Measurements from ENCODE around the gene CNKSR2. TPM values are rescaled to one million over a fixed set of nuclear protein-coding genes. Genes with fewer than 3 reads are reported as not detected.

The CNKSR2 gene
- total and polyA plus RNA-seq, 2 experiments from 2014 or later: 1.5 to 10.3 TPM

DNA sequence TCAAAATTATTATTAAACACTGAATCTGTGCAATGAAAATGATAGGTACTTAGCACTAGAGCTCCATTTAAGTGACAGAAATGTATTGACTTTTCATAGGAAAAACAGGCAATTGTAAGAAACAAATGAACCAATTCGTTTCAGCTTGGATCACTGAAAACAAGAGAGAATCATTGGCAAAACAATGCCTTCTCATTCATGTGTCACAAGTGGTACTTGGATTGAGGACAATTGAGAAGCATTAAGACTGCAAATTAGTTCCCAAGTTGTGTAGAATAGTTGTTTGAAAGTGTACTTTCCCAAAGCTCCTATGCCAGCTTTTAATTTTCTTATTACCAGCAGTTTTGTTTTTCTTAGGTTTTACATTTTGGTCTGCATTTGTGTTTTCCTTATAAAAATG lies 20.6 kb downstream of the CNKSR2 start:
- Histone ChIP-seq H3K4me3 (no peak overlapping the region), H3K9me3 (ENCODE audit: low read depth) (no peaks in the 10 kb centered on the region), H3K79me2 (no peaks in the 10 kb centered on the region), H3K9me2 (replicated peaks; ENCODE audit: insufficient read depth) (no peaks in the 10 kb centered on the region), H3K4me2 (no peak overlapping the region), H3K36me3 (replicated peaks; ENCODE audit: insufficient read depth, low read depth) (no peaks in the 10 kb centered on the region), H2AFZ (no peak overlapping the region), H3K4me1 (ENCODE audit: insufficient read depth) (no peaks in the 10 kb centered on the region), H3K27me3 (no peaks in the 10 kb centered on the region), H4K20me1 (ENCODE audit: insufficient read depth, poor library complexity, severe bottlenecking) (no peaks in the 10 kb centered on the region), H3K27ac (no peak overlapping the region)
- no peak for TF ChIP-seq EZH2phosphoT487 (IDR thresholded peaks at IDR 0.05; ENCODE audit: low read depth, severe bottlenecking, unreplicated experiment)
- TF ChIP-seq EZH2 (IDR thresholded peaks at IDR 0.05; ENCODE audit: borderline replicate concordance): no peak
- TF ChIP-seq, protein P1, sequence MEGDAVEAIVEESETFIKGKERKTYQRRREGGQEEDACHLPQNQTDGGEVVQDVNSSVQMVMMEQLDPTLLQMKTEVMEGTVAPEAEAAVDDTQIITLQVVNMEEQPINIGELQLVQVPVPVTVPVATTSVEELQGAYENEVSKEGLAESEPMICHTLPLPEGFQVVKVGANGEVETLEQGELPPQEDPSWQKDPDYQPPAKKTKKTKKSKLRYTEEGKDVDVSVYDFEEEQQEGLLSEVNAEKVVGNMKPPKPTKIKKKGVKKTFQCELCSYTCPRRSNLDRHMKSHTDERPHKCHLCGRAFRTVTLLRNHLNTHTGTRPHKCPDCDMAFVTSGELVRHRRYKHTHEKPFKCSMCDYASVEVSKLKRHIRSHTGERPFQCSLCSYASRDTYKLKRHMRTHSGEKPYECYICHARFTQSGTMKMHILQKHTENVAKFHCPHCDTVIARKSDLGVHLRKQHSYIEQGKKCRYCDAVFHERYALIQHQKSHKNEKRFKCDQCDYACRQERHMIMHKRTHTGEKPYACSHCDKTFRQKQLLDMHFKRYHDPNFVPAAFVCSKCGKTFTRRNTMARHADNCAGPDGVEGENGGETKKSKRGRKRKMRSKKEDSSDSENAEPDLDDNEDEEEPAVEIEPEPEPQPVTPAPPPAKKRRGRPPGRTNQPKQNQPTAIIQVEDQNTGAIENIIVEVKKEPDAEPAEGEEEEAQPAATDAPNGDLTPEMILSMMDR (IDR thresholded peaks at IDR 0.05; ENCODE audit: poor library complexity): no peak
- WGBS (ENCODE audit: low lambda C conversion rate, missing lambda C conversion rate): 42% methylated on average over 1 of the region's 1 CpG
- DNase-seq (ENCODE audit: low spot score): no peak

- Histone ChIP-seq H3K9me2 (replicated peaks; ENCODE audit: insufficient read depth) (no peaks in the 10 kb centered on the region), H3K27ac (no peak overlapping the region), H3K4me1 (ENCODE audit: insufficient read depth) (no peaks in the 10 kb centered on the region), H3K4me2 (no peak overlapping the region), H4K20me1 (ENCODE audit: insufficient read depth, poor library complexity, severe bottlenecking) (no peaks in the 10 kb centered on the region), H3K27me3 (no peaks in the 10 kb centered on the region), H2AFZ (no peak overlapping the region), H3K4me3 (no peak overlapping the region), H3K79me2 (no peaks in the 10 kb centered on the region), H3K9me3 (ENCODE audit: low read depth) (no peaks in the 10 kb centered on the region), H3K36me3 (replicated peaks; ENCODE audit: insufficient read depth, low read depth) (no peaks in the 10 kb centered on the region)
- no peak for DNase-seq (ENCODE audit: low spot score)
- WGBS (ENCODE audit: low lambda C conversion rate, missing lambda C conversion rate): 72% methylated on average over 3 of the region's 3 CpGs
- TF ChIP-seq, protein P1 (IDR thresholded peaks at IDR 0.05; ENCODE audit: poor library complexity): no peak
- TF ChIP-seq EZH2 (IDR thresholded peaks at IDR 0.05; ENCODE audit: borderline replicate concordance) (no peak), EZH2phosphoT487 (IDR thresholded peaks at IDR 0.05; ENCODE audit: low read depth, severe bottlenecking, unreplicated experiment) (no peak)
These were observed 24.2 kb downstream of the CNKSR2 start for GRCh38 chrX:21398426-21398825.

- DNase-seq (ENCODE audit: low spot score): no peak
- no peaks in the 10 kb centered on the region for H3K79me2 ChIP-seq
- no peak overlapping the region for H2AFZ ChIP-seq
- no peak overlapping the region for H3K27ac ChIP-seq
- no peaks in the 10 kb centered on the region for H4K20me1 ChIP-seq (ENCODE audit: insufficient read depth, poor library complexity, severe bottlenecking)
- H3K27me3 ChIP-seq: no peaks in the 10 kb centered on the region
- H3K36me3 ChIP-seq (replicated peaks; ENCODE audit: insufficient read depth, low read depth): no peaks in the 10 kb centered on the region
- H3K4me1 ChIP-seq (ENCODE audit: insufficient read depth): no peaks in the 10 kb centered on the region
- 82% methylated on average over 1 of the region's 1 CpG for WGBS (ENCODE audit: low lambda C conversion rate, missing lambda C conversion rate)
- H3K9me2 ChIP-seq (replicated peaks; ENCODE audit: insufficient read depth): no peaks in the 10 kb centered on the region
- H3K9me3 ChIP-seq (ENCODE audit: low read depth): no peaks in the 10 kb centered on the region
- no peak overlapping the region for H3K4me3 ChIP-seq
- H3K4me2 ChIP-seq: no peak overlapping the region
- TF ChIP-seq, protein P1 (IDR thresholded peaks at IDR 0.05; ENCODE audit: poor library complexity): no peak
- no peak for TF ChIP-seq EZH2 (IDR thresholded peaks at IDR 0.05; ENCODE audit: borderline replicate concordance)
- no peak for TF ChIP-seq EZH2phosphoT487 (IDR thresholded peaks at IDR 0.05; ENCODE audit: low read depth, severe bottlenecking, unreplicated experiment)
These were observed 26.3 kb downstream of the CNKSR2 start for GRCh38 chrX:21400408-21401121.

Measured in hepatocyte (in vitro differentiated cells).